ENCODE results near the gene GTF3C4. TPM values are rescaled to one million over a fixed set of nuclear protein-coding genes. Genes with fewer than 3 reads are reported as not detected.

GTF3C4 gene
- total and polyA plus RNA-seq, 2 of the 8 experiments (the other 6 are each of a cell fraction or from before 2014, with no cell fraction given), result 6.8 to 39.2 TPM

DNA sequence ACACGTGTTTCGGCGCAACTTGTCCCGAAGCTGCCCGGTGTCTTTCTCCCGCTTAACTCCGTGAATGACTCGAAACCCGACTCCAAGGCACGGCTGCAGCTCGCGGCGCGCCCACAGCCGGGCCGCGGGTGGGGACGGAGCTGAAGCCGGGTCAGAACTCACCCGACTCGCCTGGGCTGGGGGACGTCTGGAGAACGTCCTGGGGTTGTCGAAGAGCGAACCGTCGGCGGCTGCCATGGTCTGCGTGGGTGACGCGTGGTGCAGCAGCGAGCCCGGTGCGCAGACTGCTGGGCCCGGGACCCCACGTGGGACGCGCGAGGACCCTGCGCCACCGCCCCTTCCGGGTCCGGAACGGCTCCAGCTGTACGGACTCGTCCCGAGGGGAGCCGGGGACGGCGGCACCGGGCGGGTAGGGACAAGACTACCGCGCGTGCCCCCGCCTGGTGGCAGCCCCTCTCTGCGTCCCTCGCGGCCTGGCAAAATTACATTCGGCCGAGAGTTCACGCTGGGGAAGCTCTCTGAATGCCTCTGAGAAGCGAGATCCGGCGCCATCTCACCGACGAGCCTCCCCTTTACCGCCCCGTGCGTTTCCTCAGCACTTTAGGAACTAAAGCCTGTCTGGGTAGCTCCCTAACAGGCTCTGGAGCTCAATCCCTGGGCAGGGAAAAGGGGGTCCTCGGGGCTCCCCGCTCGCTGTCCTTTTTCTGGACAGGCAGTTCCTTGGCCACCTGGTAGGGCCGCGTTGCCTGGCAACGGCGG, 387 bp upstream of the GTF3C4 start, which contains the start of gene DDX31 (continued):
- TF ChIP-seq, protein P1, sequence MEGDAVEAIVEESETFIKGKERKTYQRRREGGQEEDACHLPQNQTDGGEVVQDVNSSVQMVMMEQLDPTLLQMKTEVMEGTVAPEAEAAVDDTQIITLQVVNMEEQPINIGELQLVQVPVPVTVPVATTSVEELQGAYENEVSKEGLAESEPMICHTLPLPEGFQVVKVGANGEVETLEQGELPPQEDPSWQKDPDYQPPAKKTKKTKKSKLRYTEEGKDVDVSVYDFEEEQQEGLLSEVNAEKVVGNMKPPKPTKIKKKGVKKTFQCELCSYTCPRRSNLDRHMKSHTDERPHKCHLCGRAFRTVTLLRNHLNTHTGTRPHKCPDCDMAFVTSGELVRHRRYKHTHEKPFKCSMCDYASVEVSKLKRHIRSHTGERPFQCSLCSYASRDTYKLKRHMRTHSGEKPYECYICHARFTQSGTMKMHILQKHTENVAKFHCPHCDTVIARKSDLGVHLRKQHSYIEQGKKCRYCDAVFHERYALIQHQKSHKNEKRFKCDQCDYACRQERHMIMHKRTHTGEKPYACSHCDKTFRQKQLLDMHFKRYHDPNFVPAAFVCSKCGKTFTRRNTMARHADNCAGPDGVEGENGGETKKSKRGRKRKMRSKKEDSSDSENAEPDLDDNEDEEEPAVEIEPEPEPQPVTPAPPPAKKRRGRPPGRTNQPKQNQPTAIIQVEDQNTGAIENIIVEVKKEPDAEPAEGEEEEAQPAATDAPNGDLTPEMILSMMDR (IDR thresholded peaks at IDR 0.05; ENCODE audit: control extremely low read depth in 1 of 3, insufficient read depth in 1 of 3, low read depth in 1 of 3, low read length in 3 of 3), result no peak
- TF ChIP-seq RFX5 (IDR thresholded peaks at IDR 0.05; ENCODE audit: borderline replicate concordance, low read depth, low read length), result no peak
- no peak for TF ChIP-seq FOSL1 (IDR thresholded peaks at IDR 0.05; ENCODE audit: insufficient read depth, low read depth, low read length)
- TF ChIP-seq SIN3A (conservative IDR thresholded peaks at IDR 0.05 in 1 of 2, IDR thresholded peaks at IDR 0.05 in 1 of 2; ENCODE audit: low read depth in 1 of 2, low read length in 2 of 2), result peak in 1 of 2 experiments; percentile 68; a peak in 2 of 4 replicates
- no peak for TF ChIP-seq NRF1 (IDR thresholded peaks at IDR 0.05; ENCODE audit: low read depth, low read length)
- TF ChIP-seq RBBP5 (IDR thresholded peaks at IDR 0.05; ENCODE audit: borderline replicate concordance, low read depth, low read length), result 0 out of 2 replicates have a peak, but pooled peaks have one; percentile 14
- TF ChIP-seq SP4 (IDR thresholded peaks at IDR 0.05; ENCODE audit: low read length), result peak; percentile 94
- no peak for TF ChIP-seq TEAD4 (IDR thresholded peaks at IDR 0.05; ENCODE audit: low read depth, low read length)
- 0 out of 2 replicates have a peak, but pooled peaks have one; percentile 9 for TF ChIP-seq SP1 (IDR thresholded peaks at IDR 0.05; ENCODE audit: low read depth, low read length)
- no peak for TF ChIP-seq BRCA1 (IDR thresholded peaks at IDR 0.05; ENCODE audit: low read depth, low read length)
- 0 out of 2 replicates have a peak, but pooled peaks have one; percentile 43 for TF ChIP-seq SRF (IDR thresholded peaks at IDR 0.05; ENCODE audit: low read depth, low read length)

Data from H1 (cell line).